ENCODE measurements around the gene ST6GALNAC5. TPM values are rescaled to one million over a fixed set of nuclear protein-coding genes. Genes with fewer than 3 reads are reported as not detected.

The ST6GALNAC5 gene
- total RNA-seq, 3 donors from 2014 or later = 0.38 to 3.8 (median 1.3) TPM

GRCh38 chr1:77044133-77044849, 177.0 kb downstream of the ST6GALNAC5 start:
- Histone ChIP-seq H3K36me3 (ENCODE audit: low read depth) (no peaks in the 10 kb centered on the region), H3K4me3 (no peak overlapping the region), H3K4me1 (ENCODE audit: low read depth) (no peaks in the 10 kb centered on the region), H3K9me3 (no peaks in the 10 kb centered on the region)
- intact Hi-C loops (cut with DNase I, micrococcal nuclease) = no loop called here
- DNase-seq (no peak), ATAC-seq (no peak)
- no peak for TF ChIP-seq CTCF (IDR thresholded peaks at IDR 0.05)

GRCh38 chr1:77047575-77047974, 180.3 kb downstream of the ST6GALNAC5 start:
- intact Hi-C loops (cut with DNase I, micrococcal nuclease) = no loop called here
- ATAC-seq = no peak

DNA sequence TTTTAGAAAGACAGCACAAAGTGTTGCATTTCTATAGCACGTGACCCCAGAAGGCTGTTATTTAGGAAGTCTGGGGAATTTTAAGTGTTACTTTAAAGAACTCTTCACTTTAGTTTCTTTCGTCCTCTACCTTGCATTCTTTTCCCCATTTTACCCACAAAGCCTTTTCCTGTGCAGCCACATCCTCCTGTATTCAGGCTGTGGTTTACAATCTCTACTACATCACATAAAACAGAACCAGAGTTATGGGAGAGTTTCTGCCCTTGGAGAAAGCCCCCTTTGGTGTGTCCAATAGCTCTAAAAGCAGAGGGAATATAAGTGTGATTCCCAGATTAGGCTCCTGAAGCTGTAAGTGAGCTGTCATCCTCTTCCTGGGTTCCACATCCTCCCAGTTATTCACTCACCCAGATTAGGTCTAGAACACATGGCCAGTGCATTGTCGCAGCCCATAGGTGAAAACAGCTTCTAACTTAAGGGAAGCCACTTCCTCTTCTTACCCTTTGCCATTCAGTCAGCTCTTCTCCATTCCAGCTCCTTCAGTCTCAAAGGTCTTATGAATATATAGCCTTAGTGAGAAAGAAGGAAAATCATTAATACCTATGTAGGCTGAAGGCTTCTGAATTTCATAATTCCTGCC, 180.8 kb downstream of the ST6GALNAC5 start:
- H3K4me1 ChIP-seq (ENCODE audit: low read depth) = no peaks in the 10 kb centered on the region
- no peak overlapping the region for H3K4me3 ChIP-seq
- TF ChIP-seq CTCF (IDR thresholded peaks at IDR 0.05) = no peak
- H3K9me3 ChIP-seq = no peaks in the 10 kb centered on the region
- no peak for DNase-seq
- intact Hi-C loops (cut with DNase I, micrococcal nuclease) = no loop called here
- ATAC-seq = no peak
- H3K36me3 ChIP-seq (ENCODE audit: low read depth) = no peaks in the 10 kb centered on the region

More at GRCh38 chr1:77047575-77047974, 180.3 kb downstream of the ST6GALNAC5 start:
- no peak for DNase-seq
- Histone ChIP-seq H3K36me3 (ENCODE audit: low read depth) (no peaks in the 10 kb centered on the region), H3K9me3 (no peaks in the 10 kb centered on the region), H3K4me1 (ENCODE audit: low read depth) (no peaks in the 10 kb centered on the region), H3K4me3 (no peak overlapping the region)
- TF ChIP-seq CTCF (IDR thresholded peaks at IDR 0.05) = no peak

- Histone ChIP-seq H3K36me3 (ENCODE audit: low read depth) (no peaks in the 10 kb centered on the region), H3K9me3 (no peaks in the 10 kb centered on the region), H3K4me3 (no peak overlapping the region), H3K4me1 (ENCODE audit: low read depth) (no peaks in the 10 kb centered on the region)
- DNase-seq (no peak), ATAC-seq (no peak)
- intact Hi-C loops (cut with DNase I, micrococcal nuclease) = no loop called here
- TF ChIP-seq CTCF (IDR thresholded peaks at IDR 0.05) = no peak
Observed at GRCh38 chr1:77048615-77049005, 181.3 kb downstream of the ST6GALNAC5 start.

DNA sequence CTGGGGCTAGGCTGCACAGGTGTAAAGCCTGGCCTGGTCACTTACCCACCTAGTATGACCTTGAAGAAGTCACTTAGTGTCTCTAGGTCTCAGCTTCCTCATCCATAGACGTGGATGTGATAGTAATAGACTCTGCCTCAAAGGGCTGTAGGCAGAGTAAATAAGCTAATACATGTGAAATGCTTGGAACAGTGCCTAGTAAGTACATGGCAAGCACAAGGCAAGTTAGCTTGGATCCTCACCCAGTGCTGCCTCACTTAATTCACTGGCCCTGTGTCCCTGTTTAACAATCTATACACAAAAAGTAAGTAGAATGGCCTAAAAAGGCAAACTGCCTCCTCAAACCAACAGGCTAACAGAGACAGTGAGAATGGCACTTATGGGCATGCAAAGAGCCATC, 184.1 kb downstream of the ST6GALNAC5 start:
- Histone ChIP-seq H3K4me1 (ENCODE audit: low read depth) (no peaks in the 10 kb centered on the region), H3K9me3 (no peaks in the 10 kb centered on the region), H3K36me3 (ENCODE audit: low read depth) (no peaks in the 10 kb centered on the region), H3K4me3 (no peak overlapping the region)
- intact Hi-C loops (cut with DNase I, micrococcal nuclease) = no loop called here
- DNase-seq = no peak
- TF ChIP-seq CTCF (IDR thresholded peaks at IDR 0.05) = no peak
- ATAC-seq = no peak

Measured in mucosa of descending colon (tissue), 3 donors.